ENCODE measurements around the gene ZSCAN4.

ZSCAN4 gene

GRCh38 chr19:57668635-57669034 lies at the start of gene ZSCAN4:
Gene ZSCAN4 (plus strand): TSS chr19:57668935. CDS start chr19:57676146, 7,211 bp downstream.
- no peak for TF ChIP-seq CTCF (IDR thresholded peaks at IDR 0.05; ENCODE audit: insufficient read depth, low read depth, low read length, missing control alignments)
- H3K4me3 ChIP-seq (ENCODE audit: low read depth, low read length), result no peak within 1 kb of the TSS
- no peak for DNase-seq (ENCODE audit: low read depth)

GRCh38 chr19:57620673-57621348 lies 47.9 kb upstream of the ZSCAN4 start:
- H3K4me3 ChIP-seq (ENCODE audit: low read depth, low read length), result no peak overlapping the region
- no peak for TF ChIP-seq CTCF (IDR thresholded peaks at IDR 0.05; ENCODE audit: insufficient read depth, low read depth, low read length, missing control alignments)
- peak; percentile 28 for DNase-seq (ENCODE audit: low read depth)

- no peak for DNase-seq (ENCODE audit: low read depth)
- H3K4me3 ChIP-seq (ENCODE audit: low read depth, low read length), result no peak overlapping the region
- TF ChIP-seq CTCF (IDR thresholded peaks at IDR 0.05; ENCODE audit: insufficient read depth, low read depth, low read length, missing control alignments), result no peak
Measured at GRCh38 chr19:57623091-57623490, 45.6 kb upstream of the ZSCAN4 start.

- TF ChIP-seq CTCF (IDR thresholded peaks at IDR 0.05; ENCODE audit: insufficient read depth, low read depth, low read length, missing control alignments), result no peak
- peak; percentile 96 for DNase-seq (ENCODE audit: low read depth)
- H3K4me3 ChIP-seq (ENCODE audit: low read depth, low read length), result peak within 1 kb of the TSS; percentile 78
Measured at GRCh38 chr19:57632987-57633831, 35.5 kb upstream of the ZSCAN4 start, which contains the start of gene ZNF211. Gene ZNF211 (plus strand): TSS chr19:57633168. CDS start chr19:57633347, 179 bp downstream.

GRCh38 chr19:57633832-57634131 lies 35.0 kb upstream of the ZSCAN4 start:
- H3K4me3 ChIP-seq (ENCODE audit: low read depth, low read length), result peak overlapping the region; percentile 78
- DNase-seq (ENCODE audit: low read depth), result no peak
- no peak for TF ChIP-seq CTCF (IDR thresholded peaks at IDR 0.05; ENCODE audit: insufficient read depth, low read depth, low read length, missing control alignments)

GRCh38 chr19:57637379-57637778 lies 31.4 kb upstream of the ZSCAN4 start:
- no peak for DNase-seq (ENCODE audit: low read depth)
- no peak overlapping the region for H3K4me3 ChIP-seq (ENCODE audit: low read depth, low read length)
- TF ChIP-seq CTCF (IDR thresholded peaks at IDR 0.05; ENCODE audit: insufficient read depth, low read depth, low read length, missing control alignments), result no peak

Data from GM12865 (cell line).